Activated CD4-positive, alpha-beta T cell treated with anti-CD3 and anti-CD28 coated beads, Interleukin-2, amount 10 ng/mL, durations not matched to agents 24 days and 14 days (primary cell): ENCODE measurements around the gene POU4F1. TPM values are rescaled to one million over a fixed set of nuclear protein-coding genes. Genes with fewer than 3 reads are reported as not detected.
"Not testable (repeated sequence)": the region's sequence is repeated elsewhere in the genome, so short reads cannot be mapped to it uniquely, and the experiment has no call there.

Experiments
- DNase-seq: peaks from one replicate; pipeline ENCODE4 v3.0.0; 2022
- H3K27ac Mint-ChIP-seq: one replicate; pipeline ENCODE4 v1.8.0; 2022; ENCODE audit warnings: mild to moderate bottlenecking, mixed read lengths
- H3K27me3 Mint-ChIP-seq: one replicate; pipeline ENCODE4 v1.8.0; 2022; ENCODE audit warnings: mixed read lengths
- H3K36me3 Mint-ChIP-seq: one replicate; pipeline ENCODE4 v1.8.0; 2022; ENCODE audit warnings: low read depth, mild to moderate bottlenecking, mixed read lengths
- H3K4me1 Mint-ChIP-seq: one replicate; pipeline ENCODE4 v1.8.0; 2021; ENCODE audit warnings: mixed read lengths
- H3K4me3 Mint-ChIP-seq: one replicate; pipeline ENCODE4 v1.8.0; 2022; ENCODE audit warnings: mild to moderate bottlenecking, moderate library complexity, mixed read lengths
- H3K9me3 Mint-ChIP-seq: one replicate; pipeline ENCODE4 v1.8.0; 2021; ENCODE audit warnings: mixed read lengths
- intact Hi-C: fragments of 100-400 bp; cut with micrococcal nuclease; formaldehyde crosslinking; loops from one replicate; pipeline ENCODE4 v1.15.1; 2023
- total RNA-seq: library from RNA; stranded (reverse); gene quantifications from 2 replicates; pipeline ENCODE4 v1.2.3, GENCODE V29; 2022

POU4F1 gene, protein sequence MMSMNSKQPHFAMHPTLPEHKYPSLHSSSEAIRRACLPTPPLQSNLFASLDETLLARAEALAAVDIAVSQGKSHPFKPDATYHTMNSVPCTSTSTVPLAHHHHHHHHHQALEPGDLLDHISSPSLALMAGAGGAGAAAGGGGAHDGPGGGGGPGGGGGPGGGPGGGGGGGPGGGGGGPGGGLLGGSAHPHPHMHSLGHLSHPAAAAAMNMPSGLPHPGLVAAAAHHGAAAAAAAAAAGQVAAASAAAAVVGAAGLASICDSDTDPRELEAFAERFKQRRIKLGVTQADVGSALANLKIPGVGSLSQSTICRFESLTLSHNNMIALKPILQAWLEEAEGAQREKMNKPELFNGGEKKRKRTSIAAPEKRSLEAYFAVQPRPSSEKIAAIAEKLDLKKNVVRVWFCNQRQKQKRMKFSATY
- total RNA-seq = 0.12 and 0.14 TPM in 2 replicates

DNA sequence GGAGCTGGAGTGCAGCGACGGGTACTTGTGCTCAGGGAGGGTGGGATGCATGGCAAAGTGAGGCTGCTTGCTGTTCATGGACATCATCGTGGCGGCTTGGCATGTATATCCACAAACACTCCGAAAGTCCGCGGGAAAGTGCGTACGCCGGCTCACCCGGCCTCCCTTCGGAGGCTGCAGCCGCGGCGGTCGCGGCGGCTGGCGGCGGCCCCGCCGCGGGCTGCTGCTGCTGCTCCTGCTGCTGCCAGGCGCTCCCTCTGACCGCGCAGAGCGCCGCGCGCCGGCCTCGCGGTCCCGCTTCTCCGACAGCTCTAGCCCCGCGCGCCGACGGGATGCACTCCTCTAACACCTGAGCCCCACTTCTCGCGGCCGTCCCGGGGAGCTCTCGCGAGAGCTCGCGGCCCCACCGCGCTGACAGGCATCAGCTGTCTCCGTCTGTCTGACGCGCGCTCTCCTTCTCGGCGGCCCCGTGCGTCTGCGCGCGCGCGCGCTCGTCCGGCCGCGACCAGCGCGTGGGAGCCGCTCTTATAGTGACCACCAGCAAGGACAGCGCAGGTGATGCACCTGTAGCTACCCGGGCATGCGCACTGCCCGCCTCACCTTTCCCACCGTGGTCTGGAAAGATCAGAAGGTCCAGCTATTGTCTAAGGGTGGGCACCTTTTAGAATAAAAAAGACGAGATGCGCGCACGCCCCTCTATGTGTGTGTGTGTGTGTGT lies at the start of gene POU4F1:
TSS of gene POU4F1 (minus strand) at position 313 of the 718 bp plus-strand sequence. CDS start at position 87, 226 bp downstream.
- H3K27ac Mint-ChIP-seq = peak within 1 kb of the TSS; percentile 76
- intact Hi-C loops = loop anchor here (2.0 to 5.0 kb wide), 2 partner anchors 55 to 686 kb away; partner anchors contain the start of genes EDNRB and OBI1
- H3K36me3 Mint-ChIP-seq = peaks cover 15% of the 10 kb centered on the region

DNA sequence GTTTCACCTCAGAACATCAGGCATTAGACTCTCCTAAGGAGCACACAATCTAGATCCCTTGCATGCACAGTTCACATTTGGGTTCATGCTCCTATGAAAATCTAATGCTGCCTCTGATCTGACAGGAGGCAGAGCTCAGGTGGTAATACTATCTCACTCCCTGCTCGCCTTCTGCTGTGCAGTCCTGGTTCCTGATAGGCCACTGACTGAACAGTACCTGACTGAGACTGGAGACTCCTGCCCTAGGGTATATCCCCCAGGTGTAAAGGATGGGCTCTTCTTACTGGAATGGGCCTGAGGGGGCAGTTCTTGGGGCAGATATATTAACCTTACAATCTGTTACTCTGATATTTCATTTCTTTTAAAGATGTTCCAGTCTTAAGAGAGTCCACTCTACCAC lies 49.3 kb upstream of the POU4F1 start:
- peaks cover 11% of the 10 kb centered on the region for H3K4me1 Mint-ChIP-seq
- intact Hi-C loops = loop anchor here (10.0 kb wide), 2 partner anchors 902 to 1498 kb away; no protein-coding TSS in a partner anchor
- no peak overlapping the region for H3K27ac Mint-ChIP-seq
- no peak overlapping the region for H3K4me3 Mint-ChIP-seq
- H3K36me3 Mint-ChIP-seq = peaks cover 10% of the 10 kb centered on the region
- no peaks in the 10 kb centered on the region for H3K9me3 Mint-ChIP-seq
- H3K27me3 Mint-ChIP-seq = no peaks in the 10 kb centered on the region
- no peak for DNase-seq

More for the DNA sequence above, at the start of gene POU4F1:
- H3K9me3 Mint-ChIP-seq = no peaks in the 10 kb centered on the region
- DNase-seq = peak; percentile 91
- H3K4me3 Mint-ChIP-seq = peak within 1 kb of the TSS; percentile 80
- H3K27me3 Mint-ChIP-seq = peaks cover 88% of the 10 kb centered on the region
- peaks cover 31% of the 10 kb centered on the region for H3K4me1 Mint-ChIP-seq

DNA sequence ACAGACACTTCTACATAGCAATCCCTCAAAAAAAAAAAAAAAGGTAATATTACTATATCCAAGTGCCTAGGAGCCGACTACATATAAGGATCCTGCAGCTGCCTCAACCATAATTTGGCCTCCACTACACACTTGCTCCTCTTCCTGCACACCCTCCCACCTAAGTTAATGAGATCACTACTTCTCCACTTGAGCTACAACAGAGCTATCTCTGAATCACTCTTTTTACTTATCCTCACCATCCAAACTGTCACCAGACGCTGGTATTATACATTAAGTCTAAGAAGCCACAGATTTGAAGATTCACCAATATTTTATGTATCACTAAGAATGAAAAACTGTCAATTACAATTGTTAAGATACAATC lies 47.3 kb upstream of the POU4F1 start:
- H3K36me3 Mint-ChIP-seq = peaks cover 6% of the 10 kb centered on the region
- DNase-seq = no peak
- no peaks in the 10 kb centered on the region for H3K27me3 Mint-ChIP-seq
- no peak overlapping the region for H3K4me3 Mint-ChIP-seq
- H3K27ac Mint-ChIP-seq = no peak overlapping the region
- H3K4me1 Mint-ChIP-seq = peaks cover 9% of the 10 kb centered on the region
- H3K9me3 Mint-ChIP-seq = no peaks in the 10 kb centered on the region
- intact Hi-C loops = loop anchor here (10.0 kb wide), 2 partner anchors 904 to 1496 kb away; no protein-coding TSS in a partner anchor

DNA sequence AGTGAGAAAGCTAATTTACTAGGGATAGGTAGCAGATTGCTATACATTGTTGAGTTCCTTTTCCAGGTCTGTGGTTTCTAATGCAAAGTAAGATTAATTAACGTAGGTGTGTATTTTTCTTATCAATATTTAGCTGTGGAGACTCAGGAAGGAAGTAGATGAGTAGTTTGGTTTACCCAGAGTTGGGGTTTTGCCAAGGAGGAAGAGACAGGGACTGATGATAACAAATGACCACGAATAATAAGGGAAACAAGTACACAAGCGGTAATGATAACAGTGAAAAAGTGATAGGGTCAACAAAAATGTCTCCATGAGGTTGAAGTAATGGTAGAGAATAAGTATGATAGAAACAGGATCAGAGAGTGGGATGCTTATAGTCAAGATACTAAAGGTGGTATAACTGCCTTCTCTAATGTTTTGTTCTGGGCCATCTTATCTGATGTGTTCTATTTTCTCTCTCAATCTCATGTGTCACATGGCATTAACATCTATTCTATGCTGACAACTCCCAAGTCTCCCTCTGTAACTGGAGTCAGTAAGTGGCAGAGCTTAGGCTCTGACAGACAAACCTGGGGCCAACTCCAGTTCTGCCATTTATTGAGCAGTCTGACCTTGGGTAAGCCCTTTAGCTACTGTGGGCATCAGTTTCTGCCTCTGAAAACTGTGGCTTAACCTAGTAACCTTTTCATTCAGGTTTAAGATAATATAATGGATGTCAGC lies 46.8 kb upstream of the POU4F1 start:
- DNase-seq = no peak
- Mint-ChIP-seq H3K4me3 (no peak overlapping the region), H3K27ac (no peak overlapping the region), H3K27me3 (no peaks in the 10 kb centered on the region), H3K9me3 (no peaks in the 10 kb centered on the region), H3K4me1 (peaks cover 6% of the 10 kb centered on the region), H3K36me3 (peaks cover 2% of the 10 kb centered on the region)
- intact Hi-C loops = loop anchor here (10.0 kb wide), 2 partner anchors 905 to 1495 kb away; no protein-coding TSS in a partner anchor

DNA sequence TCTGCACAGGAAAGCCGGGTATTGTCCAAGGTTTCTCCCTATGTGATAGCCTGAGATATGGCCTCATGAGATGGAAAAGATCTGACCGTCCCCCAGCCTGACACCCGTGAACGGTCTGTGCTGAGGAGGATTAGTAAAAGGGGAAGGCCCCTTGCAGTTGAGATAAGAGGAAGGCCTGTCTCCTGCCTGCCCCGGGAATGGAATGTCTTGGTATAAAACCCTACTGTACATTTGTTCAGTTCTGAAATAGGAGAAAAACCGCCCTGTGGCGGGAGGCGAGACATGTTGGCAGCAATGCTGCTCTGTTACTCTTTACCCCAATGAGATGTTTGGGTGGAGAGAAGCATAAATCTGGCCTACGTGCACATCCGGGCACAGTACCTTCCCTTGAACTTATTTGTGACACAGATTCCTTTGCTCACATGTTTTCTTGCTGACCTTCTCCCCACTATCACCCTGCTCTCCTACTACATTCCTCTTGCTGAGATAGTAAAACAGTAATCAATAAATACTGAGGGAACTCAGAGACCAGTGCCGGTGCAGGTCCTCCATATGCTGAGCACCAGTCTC lies 43.8 kb upstream of the POU4F1 start:
- H3K4me3 Mint-ChIP-seq, H3K9me3 Mint-ChIP-seq, H3K27ac Mint-ChIP-seq, H3K4me1 Mint-ChIP-seq, DNase-seq, H3K36me3 Mint-ChIP-seq, intact Hi-C loops, H3K27me3 Mint-ChIP-seq: not testable (repeated sequence)

DNA sequence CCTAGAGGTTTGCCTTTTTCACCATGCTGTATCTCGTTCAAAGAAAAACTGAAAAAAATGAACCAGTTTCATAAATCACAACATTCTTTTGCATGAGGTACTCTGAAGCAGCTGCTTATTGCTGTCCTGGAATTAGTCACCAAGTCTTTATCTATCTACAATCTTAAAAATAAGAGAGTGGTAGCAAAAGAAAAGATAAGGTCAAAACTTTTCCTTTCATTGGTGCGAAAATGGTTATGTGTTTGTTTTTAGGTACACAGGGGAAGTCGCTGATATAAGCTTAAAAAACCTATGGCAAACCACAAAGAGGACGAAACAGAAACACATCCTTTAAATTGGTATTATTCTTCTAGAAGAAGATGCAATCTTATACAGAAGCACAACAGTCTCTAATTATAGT lies 34.9 kb upstream of the POU4F1 start:
- no peaks in the 10 kb centered on the region for H3K27me3 Mint-ChIP-seq
- peaks cover 57% of the 10 kb centered on the region for H3K36me3 Mint-ChIP-seq
- peaks cover 13% of the 10 kb centered on the region for H3K4me1 Mint-ChIP-seq
- DNase-seq = no peak
- no peak overlapping the region for H3K27ac Mint-ChIP-seq
- no peaks in the 10 kb centered on the region for H3K9me3 Mint-ChIP-seq
- no peak overlapping the region for H3K4me3 Mint-ChIP-seq
- intact Hi-C loops = no loop called here

DNA sequence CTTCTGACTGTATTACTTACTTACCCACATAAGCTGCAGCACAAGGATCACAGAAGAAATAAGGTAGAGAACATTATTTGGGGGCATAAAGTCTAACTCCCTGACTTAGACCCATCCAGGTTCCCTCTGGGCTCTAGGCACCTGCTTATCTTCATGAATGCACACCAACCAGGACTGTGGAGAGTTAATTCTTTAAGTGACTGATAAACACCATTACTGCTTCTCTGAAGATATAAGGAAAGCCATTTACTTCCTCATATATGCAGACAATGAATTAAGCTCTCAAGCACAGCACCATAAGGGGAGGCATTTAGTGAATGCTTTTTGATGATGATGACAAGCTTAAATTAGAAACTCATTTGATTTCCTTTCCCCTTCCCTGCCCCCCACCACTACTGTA lies 33.1 kb upstream of the POU4F1 start:
- Mint-ChIP-seq H3K27me3 (no peaks in the 10 kb centered on the region), H3K9me3 (no peaks in the 10 kb centered on the region), H3K4me3 (no peak overlapping the region), H3K4me1 (peaks cover 13% of the 10 kb centered on the region), H3K27ac (no peak overlapping the region), H3K36me3 (peaks cover 65% of the 10 kb centered on the region)
- intact Hi-C loops = no loop called here
- DNase-seq = no peak

DNA sequence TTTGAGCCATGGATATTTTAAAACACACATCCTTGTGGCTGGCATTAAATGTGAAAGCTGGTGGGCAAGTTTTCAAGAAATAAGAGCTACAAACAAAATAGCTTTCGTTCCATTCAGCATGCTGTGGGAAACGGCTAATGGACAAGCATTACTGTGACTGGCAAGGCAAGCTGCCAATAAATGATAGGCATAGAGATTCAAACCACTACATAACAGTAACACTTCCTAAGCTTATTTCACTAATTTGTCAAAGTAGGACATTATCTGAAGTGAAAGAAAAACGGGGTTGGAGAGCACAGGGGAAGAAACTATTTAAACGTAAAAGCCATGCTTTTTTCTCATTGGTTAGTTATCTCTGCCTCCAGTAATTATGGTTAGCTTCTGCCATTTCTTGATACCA lies 29.6 kb upstream of the POU4F1 start:
- Mint-ChIP-seq H3K27me3 (no peaks in the 10 kb centered on the region), H3K9me3 (no peaks in the 10 kb centered on the region), H3K36me3 (peaks cover 64% of the 10 kb centered on the region), H3K4me1 (peaks cover 7% of the 10 kb centered on the region), H3K27ac (no peak overlapping the region), H3K4me3 (no peak overlapping the region)
- DNase-seq = no peak
- intact Hi-C loops = no loop called here

DNA sequence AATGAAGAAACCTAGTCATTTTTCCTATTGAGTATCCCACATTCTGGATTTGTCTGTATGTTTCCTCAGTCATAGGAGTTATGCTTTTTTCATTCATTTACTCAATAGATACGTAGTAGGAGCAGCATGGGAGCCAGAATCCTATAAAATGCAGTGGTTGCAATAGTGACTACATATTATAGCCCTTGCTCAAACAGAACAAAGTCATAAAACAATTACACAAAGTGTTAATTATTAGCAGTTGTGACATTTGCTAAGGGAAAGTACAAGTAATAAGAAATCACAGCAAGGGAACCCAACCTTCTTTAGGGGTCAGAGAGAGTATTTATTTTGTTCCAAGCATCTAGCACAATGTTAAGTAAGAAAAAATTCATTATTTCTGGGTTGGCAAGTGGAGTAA lies 27.7 kb upstream of the POU4F1 start:
- Mint-ChIP-seq H3K4me3 (no peak overlapping the region), H3K36me3 (peaks cover 63% of the 10 kb centered on the region), H3K27ac (no peak overlapping the region), H3K9me3 (no peaks in the 10 kb centered on the region), H3K27me3 (no peaks in the 10 kb centered on the region), H3K4me1 (peaks cover 6% of the 10 kb centered on the region)
- intact Hi-C loops = no loop called here
- DNase-seq = no peak

DNA sequence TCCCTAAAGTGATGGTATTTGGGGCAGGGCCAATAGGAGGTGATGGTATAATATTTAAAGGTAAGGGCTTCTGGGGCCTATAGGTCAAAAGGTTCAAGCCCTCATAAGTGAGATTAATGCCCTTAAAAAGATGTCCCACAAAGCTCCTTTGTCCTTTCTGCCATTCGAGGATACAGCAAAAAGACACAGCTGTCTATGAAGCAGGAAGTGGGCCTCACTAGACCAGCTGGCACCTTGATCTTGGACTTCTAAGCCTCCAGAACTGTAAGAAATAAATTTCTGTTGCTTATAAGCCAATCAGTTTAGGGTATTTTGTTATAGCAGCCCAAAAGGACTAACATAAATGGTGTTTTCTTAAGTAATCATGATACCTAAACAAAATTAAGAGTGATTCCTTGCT lies 27.2 kb upstream of the POU4F1 start:
- no peak overlapping the region for H3K4me3 Mint-ChIP-seq
- intact Hi-C loops = no loop called here
- H3K4me1 Mint-ChIP-seq = peaks cover 6% of the 10 kb centered on the region

DNA sequence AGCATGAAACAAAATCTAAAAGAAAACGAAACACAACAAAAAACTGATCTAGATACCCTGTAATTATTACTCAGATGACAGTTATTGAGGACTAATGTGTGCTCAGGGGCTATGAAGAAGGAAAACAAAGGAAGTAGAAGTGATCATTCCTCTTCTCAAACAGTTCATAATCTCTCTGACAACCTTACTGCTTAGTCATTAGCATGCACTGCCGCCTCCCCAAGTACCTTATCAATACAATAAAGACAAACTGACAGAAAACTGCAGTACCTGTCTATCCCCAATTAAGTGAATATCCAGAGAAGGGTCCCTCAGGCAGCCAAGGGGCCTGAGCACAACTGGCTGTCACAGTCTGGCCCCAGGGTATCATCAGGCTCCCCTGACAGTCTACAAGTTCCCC lies 22.0 kb upstream of the POU4F1 start:
- H3K27ac Mint-ChIP-seq = no peak overlapping the region
- no peaks in the 10 kb centered on the region for H3K9me3 Mint-ChIP-seq
- intact Hi-C loops = no loop called here
- no peaks in the 10 kb centered on the region for H3K27me3 Mint-ChIP-seq
- DNase-seq = no peak
- H3K36me3 Mint-ChIP-seq = peaks cover 36% of the 10 kb centered on the region
- peaks cover 11% of the 10 kb centered on the region for H3K4me1 Mint-ChIP-seq
- no peak overlapping the region for H3K4me3 Mint-ChIP-seq

More for the DNA sequence above, 27.2 kb upstream of the POU4F1 start:
- H3K9me3 Mint-ChIP-seq = no peaks in the 10 kb centered on the region
- DNase-seq = no peak
- H3K27me3 Mint-ChIP-seq = no peaks in the 10 kb centered on the region
- no peak overlapping the region for H3K27ac Mint-ChIP-seq
- H3K36me3 Mint-ChIP-seq = peaks cover 64% of the 10 kb centered on the region

DNA sequence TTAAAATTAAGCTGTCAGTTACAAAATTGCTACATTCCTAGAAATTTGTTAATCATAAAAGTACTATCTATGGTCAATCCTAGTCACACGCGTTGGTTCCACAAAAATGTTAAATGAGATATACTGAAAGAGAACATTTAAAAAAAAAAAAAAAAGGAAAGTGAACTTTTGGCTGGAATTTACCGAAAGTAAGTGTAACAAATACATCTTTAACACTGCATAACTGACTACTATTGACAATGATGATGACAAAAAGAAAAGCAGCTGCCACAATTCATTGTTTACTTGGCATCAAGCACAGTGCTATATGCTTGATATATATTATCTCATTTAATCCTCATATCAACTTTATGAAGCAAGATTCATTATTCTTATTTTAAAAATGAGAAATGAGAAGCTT lies 19.8 kb upstream of the POU4F1 start:
- Mint-ChIP-seq H3K4me3 (no peak overlapping the region), H3K9me3 (no peaks in the 10 kb centered on the region), H3K27ac (no peak overlapping the region), H3K36me3 (peaks cover 29% of the 10 kb centered on the region), H3K27me3 (no peaks in the 10 kb centered on the region), H3K4me1 (peaks cover 14% of the 10 kb centered on the region)
- intact Hi-C loops = no loop called here
- no peak for DNase-seq

DNA sequence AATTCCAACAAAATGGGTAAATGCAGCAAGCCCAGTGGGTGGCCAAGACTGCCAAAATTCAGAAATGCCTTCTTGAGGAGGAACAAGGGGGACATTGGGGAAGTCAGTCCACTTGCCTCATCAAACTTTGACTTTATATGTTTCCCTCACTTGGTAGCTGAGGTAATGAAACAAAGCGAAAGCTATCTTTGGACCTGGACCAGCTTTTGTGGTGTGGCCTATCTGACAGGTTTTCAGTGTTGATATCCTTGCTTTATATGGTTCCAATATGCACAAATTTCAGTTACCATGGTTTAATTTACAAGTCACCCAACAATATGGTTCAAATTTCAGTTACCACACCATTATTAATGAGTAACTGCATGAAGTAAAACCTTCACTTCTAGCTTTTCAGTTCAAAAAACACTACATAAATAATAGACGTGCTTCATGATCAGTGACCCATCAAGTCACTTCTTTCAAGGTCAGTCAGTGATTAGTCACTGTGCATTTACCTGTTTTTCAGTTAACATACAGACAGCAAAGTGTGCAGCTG lies 17.7 kb upstream of the POU4F1 start:
- intact Hi-C loops = no loop called here
- Mint-ChIP-seq H3K36me3 (peaks cover 30% of the 10 kb centered on the region), H3K4me1 (peaks cover 10% of the 10 kb centered on the region), H3K27ac (no peak overlapping the region), H3K4me3 (no peak overlapping the region), H3K27me3 (no peaks in the 10 kb centered on the region), H3K9me3 (no peaks in the 10 kb centered on the region)
- DNase-seq = no peak
